SH-SY5Y (cell line): ENCODE data around the gene NXT1.

Source experiments
- GATA2 ChIP-seq: IDR thresholded peaks from 2 replicates; pipeline ENCODE4 v1.6.1; 2011; ENCODE audit warnings: mild to moderate bottlenecking, low read depth, low read length
- GATA3 ChIP-seq: IDR thresholded peaks from 2 replicates; pipeline ENCODE4 v1.6.1; 2011; ENCODE audit warnings: low read depth, mild to moderate bottlenecking, low read length, moderate library complexity

NXT1 gene

GRCh38 chr20:23316626-23317025 lies 34.0 kb upstream of the NXT1 start:
- TF ChIP-seq GATA3 (no peak), GATA2 (no peak)

- no peak for TF ChIP-seq GATA2
- no peak for TF ChIP-seq GATA3
Measured at GRCh38 chr20:23317081-23317480, 33.5 kb upstream of the NXT1 start.

DNA sequence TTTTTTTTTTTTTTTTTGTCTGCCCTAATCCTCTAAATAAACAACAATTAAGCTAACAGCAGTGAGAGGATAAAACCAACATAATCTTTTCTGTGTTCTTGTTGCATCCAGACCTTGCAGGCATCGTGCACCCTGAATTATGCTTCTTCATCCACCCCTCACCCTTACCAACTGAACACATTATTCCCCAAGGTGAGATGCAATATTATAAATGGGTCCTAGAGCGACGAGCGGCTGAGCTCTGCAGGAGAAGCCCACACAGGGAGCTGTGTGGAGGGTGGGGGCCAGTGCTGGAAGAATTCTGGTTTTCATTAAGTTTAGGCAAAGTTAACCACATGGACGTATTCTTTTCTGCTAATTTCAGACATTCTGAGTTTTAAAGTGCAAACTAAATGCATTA lies 32.2 kb upstream of the NXT1 start:
- TF ChIP-seq GATA3 (no peak), GATA2 (no peak)

DNA sequence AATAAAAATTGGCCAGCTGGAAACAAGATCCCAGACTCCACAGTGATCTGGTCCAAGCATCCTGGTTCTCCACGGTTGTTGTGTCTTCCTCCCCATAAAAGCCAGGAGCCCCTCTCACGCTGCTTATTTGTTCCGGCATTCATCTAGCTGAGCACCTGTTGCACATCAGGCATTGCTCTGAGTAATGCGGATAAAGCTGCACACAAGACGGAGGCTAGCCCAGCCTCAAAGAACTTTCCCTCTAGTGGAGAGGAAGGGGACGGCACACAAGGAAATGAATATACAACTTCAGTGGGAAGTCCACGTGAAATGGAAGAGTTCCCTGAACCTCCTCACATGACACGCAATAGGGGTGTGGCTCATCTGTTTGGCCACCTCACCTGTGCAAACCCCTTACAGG lies 30.3 kb upstream of the NXT1 start:
- no peak for TF ChIP-seq GATA3
- TF ChIP-seq GATA2 = no peak

GRCh38 chr20:23325107-23325506 lies 25.5 kb upstream of the NXT1 start:
- no peak for TF ChIP-seq GATA3
- TF ChIP-seq GATA2 = no peak

GRCh38 chr20:23326774-23327173 lies 23.8 kb upstream of the NXT1 start:
- TF ChIP-seq GATA2 = no peak
- no peak for TF ChIP-seq GATA3

GRCh38 chr20:23327617-23328333 lies 22.8 kb upstream of the NXT1 start:
- no peak for TF ChIP-seq GATA3
- no peak for TF ChIP-seq GATA2

- TF ChIP-seq GATA2 (no peak), GATA3 (no peak)
Measured at GRCh38 chr20:23331450-23332350, 18.9 kb upstream of the NXT1 start.

DNA sequence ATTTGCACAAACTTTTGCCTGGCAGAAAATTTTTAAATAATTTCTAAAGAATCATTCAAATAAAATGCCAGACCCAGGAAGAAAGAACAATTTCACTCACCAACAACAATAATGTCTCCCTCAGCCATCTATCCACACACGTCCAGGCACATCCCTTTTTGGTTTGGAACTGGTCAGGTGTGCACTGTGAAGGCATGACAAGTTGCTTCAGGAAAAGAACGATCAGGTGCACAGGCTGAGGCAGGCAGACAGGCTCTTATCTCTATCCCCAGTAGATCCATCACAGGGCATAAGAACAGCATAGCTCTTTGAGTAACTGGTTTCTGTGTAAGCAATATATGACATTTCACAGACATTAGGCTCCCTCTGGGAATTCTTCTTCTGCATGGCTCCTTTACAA lies 18.1 kb upstream of the NXT1 start:
- TF ChIP-seq GATA2 = no peak
- TF ChIP-seq GATA3 = no peak

- no peak for TF ChIP-seq GATA3
- TF ChIP-seq GATA2 = no peak
Measured at GRCh38 chr20:23334111-23334510, 16.5 kb upstream of the NXT1 start.

DNA sequence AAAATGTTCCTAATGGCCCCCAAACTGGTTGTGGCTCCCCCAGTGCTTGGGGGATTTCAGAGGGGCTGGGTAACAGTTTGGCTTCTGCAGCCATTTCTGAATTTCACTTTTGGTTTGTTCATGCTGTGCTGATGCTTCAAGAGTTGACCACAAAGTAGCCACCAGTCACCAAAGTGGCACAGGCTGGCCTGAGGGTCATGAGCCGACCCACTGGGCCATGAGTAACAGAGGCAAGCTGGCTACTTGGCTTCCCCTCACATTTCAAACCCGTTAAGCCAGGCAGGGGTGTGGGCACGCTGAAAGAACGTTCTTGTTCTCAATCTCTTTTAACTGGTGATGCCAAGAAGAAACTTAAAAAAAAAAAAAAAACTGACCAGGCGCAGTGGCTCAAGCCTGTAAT lies 15.1 kb upstream of the NXT1 start:
- TF ChIP-seq GATA2 (no peak), GATA3 (no peak)

DNA sequence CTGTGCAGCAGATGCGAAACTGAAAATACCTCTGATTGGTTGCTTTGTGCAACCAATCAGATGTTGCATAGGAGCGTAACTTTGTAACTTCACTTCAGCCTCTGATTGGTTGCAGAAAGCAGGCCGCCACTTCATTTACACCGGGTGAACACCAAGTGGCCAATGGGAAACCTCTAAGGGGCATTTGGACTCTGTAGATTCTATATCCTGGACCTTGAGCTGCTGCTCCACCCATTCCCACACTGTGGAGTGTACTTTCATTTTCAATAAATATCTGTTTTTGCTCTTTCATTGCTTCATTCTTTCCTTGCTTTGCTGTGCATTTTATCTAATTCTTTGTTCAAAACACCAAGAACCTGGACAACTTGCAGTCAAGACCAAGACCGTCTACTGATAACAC lies 14.1 kb upstream of the NXT1 start:
- TF ChIP-seq GATA2 (no peak), GATA3 (no peak)

DNA sequence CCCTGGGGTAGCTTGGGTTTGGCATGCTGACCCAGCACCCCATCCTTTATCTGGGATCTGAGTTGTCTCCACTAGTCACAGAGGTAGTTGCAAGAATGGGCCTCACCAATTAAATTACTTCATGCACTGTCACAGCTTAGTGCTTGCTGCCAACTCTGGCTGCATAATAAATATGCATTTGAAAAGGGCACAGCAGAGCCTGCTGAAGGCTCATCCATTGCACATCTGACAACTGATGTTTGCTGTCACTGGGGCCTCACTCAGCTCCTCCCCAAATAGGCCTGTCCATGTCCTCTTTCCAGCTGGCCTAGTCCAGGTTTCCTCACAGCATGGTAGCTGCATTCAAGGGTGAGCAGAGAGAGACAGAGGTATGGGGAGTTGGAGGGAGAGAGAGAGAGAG lies 13.3 kb upstream of the NXT1 start:
- TF ChIP-seq GATA3 (no peak), GATA2 (no peak)

- TF ChIP-seq GATA2 = no peak
Measured at GRCh38 chr20:23339986-23340385, 10.6 kb upstream of the NXT1 start.

GRCh38 chr20:23340524-23340923 lies 10.1 kb upstream of the NXT1 start:
- TF ChIP-seq GATA3 (no peak), GATA2 (no peak)
